GM12878 (cell line): ENCODE data around the gene CAVIN1. TPM values are rescaled to one million over a fixed set of nuclear protein-coding genes. Genes with fewer than 3 reads are reported as not detected.

Experiments used
- ATAC-seq: fragments of 200-7000 bp; cut with Tn5 transposase; 3 replicates; pipeline ENCODE4 v1.9.1; 2020; ENCODE audit warnings: mild to moderate bottlenecking, moderate library complexity
- BruUV-seq: library from RNA; stranded (reverse); fragments of 400-500 nt; replicated peaks from 2 replicates; lab custom pipeline; 2021; lab: Mats Ljungman, UMichigan
- CTCF ChIA-PET: fragments of 300-600 bp; sonication (Branson Sonifier 250); formaldehyde crosslinking; extraction: SDS; loops from one replicate; lab custom pipeline; 2021; ENCODE audit warnings: inconsistent platforms; lab: Yijun Ruan, JAX
- POLR2A ChIA-PET: fragments of 350-600 bp; formaldehyde crosslinking; extraction: SDS; loops from one replicate; lab custom pipeline; 2021; ENCODE audit warnings: inconsistent platforms; lab: Charles Lee
- RAD21 ChIA-PET: fragments of 300-600 bp; sonication (Branson Sonifier 250); formaldehyde crosslinking; loops from one replicate; lab custom pipeline; 2023; ENCODE audit warnings: antibody characterized with exemption; ENCODE audit not compliant: unreplicated experiment; lab: Charles Lee
- SMC1A ChIA-PET: fragments of 300-600 bp; sonication (Branson Sonifier 250); formaldehyde crosslinking; loops from one replicate; lab custom pipeline; 2023; ENCODE audit not compliant: unreplicated experiment, uncharacterized antibody; lab: Charles Lee
- DNase-seq: peaks from one replicate; pipeline ENCODE4 v3.0.0-alpha.2; 2011; ENCODE audit warnings: low read depth, low spot score
- FAIRE-seq: peaks from 3 replicates; lab custom pipeline; 2011; peaks lifted over from hg19 to GRCh38; lab: Jason Lieb, UNC
- H2AFZ ChIP-seq: 2 replicates; pipeline ENCODE4 v1.6.0; 2011; ENCODE audit warnings: low read depth, low read length, control low read depth; ENCODE audit not compliant: control insufficient read depth
- H3K27ac ChIP-seq: 2 replicates; pipeline ENCODE4 v1.5.1; 2011; ENCODE audit warnings: control low read depth; ENCODE audit not compliant: control insufficient read depth, insufficient read depth
- H3K27me3 ChIP-seq, 2 experiments: replicated peaks in 1 of 2; 2 replicates each; pipeline versions ENCODE4 v1.6.0 to v1.6.1; 2011; ENCODE audit warnings: low read length in 1 of 2; ENCODE audit not compliant: control insufficient read depth in 2 of 2, insufficient read depth in 2 of 2
- H3K36me3 ChIP-seq, 2 experiments: 2 replicates each; pipeline ENCODE4 v1.5.1; 2011; ENCODE audit warnings: low read length in 1 of 2; ENCODE audit not compliant: control insufficient read depth in 2 of 2, insufficient read depth in 2 of 2
- H3K4me1 ChIP-seq: 2 replicates; pipeline ENCODE4 v1.6.1; 2011; ENCODE audit warnings: mild to moderate bottlenecking, low read length, moderate library complexity, mixed read lengths; ENCODE audit not compliant: control insufficient read depth, insufficient read depth
- H3K4me2 ChIP-seq: 2 replicates; pipeline ENCODE4 v1.6.0; 2011; ENCODE audit warnings: control low read depth; ENCODE audit not compliant: control insufficient read depth, insufficient read depth
- H3K4me3 ChIP-seq: fragments of 200-600 bp; sonication (generic); 2 replicates; pipeline ENCODE4 v1.5.1; 2016
- H3K79me2 ChIP-seq: 2 replicates; pipeline ENCODE4 v1.6.0; 2011; ENCODE audit warnings: low read length; ENCODE audit not compliant: control insufficient read depth, insufficient read depth
- H3K9ac ChIP-seq: 2 replicates; pipeline ENCODE4 v1.8.0; 2011; ENCODE audit warnings: low read length, control low read depth, mixed read lengths; ENCODE audit not compliant: control insufficient read depth, insufficient read depth
- H3K9me3 ChIP-seq: replicated peaks from 3 replicates; pipeline ENCODE4 v1.5.1; 2011; ENCODE audit warnings: mild to moderate bottlenecking, low read length; ENCODE audit not compliant: control insufficient read depth, insufficient read depth
- H4K20me1 ChIP-seq: 2 replicates; pipeline ENCODE4 v1.6.0; 2011; ENCODE audit not compliant: control insufficient read depth, insufficient read depth
- ASH2L ChIP-seq: fragments of 300-600, 200-600 bp; sonication (generic); IDR thresholded peaks from 2 replicates; pipeline ENCODE4 v1.6.1; 2017; ENCODE audit warnings: low read depth, mild to moderate bottlenecking, borderline replicate concordance
- ETV6 ChIP-seq, 2 experiments: fragments of 450-650 bp in 1 of 2; IDR thresholded peaks in 1 of 2; conservative IDR thresholded peaks in 1 of 2; 2 replicates each; pipeline ENCODE4 v1.6.1; 2014; ENCODE audit warnings: antibody characterized with exemption in 1 of 2, borderline replicate concordance in 1 of 2, low read depth in 1 of 2, mild to moderate bottlenecking in 1 of 2, moderate library complexity in 1 of 2
- FOXM1 ChIP-seq: IDR thresholded peaks from 2 replicates; pipeline ENCODE4 v1.6.1; 2012; ENCODE audit warnings: low read depth, mild to moderate bottlenecking, inconsistent platforms, low read length, moderate library complexity
- MEF2A ChIP-seq: IDR thresholded peaks from 2 replicates; pipeline ENCODE4 v1.6.1; 2011; ENCODE audit warnings: low read depth, mild to moderate bottlenecking, low read length, moderate library complexity; ENCODE audit not compliant: insufficient read depth
- RUNX3 ChIP-seq: IDR thresholded peaks from 2 replicates; pipeline ENCODE4 v1.6.1; 2012; ENCODE audit warnings: low read length, inconsistent platforms
- SMC3 ChIP-seq: IDR thresholded peaks from 2 replicates; pipeline ENCODE4 v1.6.1; 2011; ENCODE audit warnings: low read length, improper control_type of control experiment, borderline replicate concordance
- SREBF2 ChIP-seq: IDR thresholded peaks from 2 replicates; pipeline ENCODE4 v1.6.1; 2012; ENCODE audit warnings: mild to moderate bottlenecking, low read length
- YY1 ChIP-seq: IDR thresholded peaks from 2 replicates; pipeline ENCODE4 v1.6.1; 2011; ENCODE audit warnings: low read depth, mild to moderate bottlenecking, low read length
- ZBED1 ChIP-seq: IDR thresholded peaks from 2 replicates; pipeline ENCODE4 v1.6.1; 2016; ENCODE audit warnings: borderline replicate concordance
- ZZZ3 ChIP-seq: IDR thresholded peaks from 2 replicates; pipeline ENCODE4 v1.6.1; 2011; ENCODE audit warnings: low read depth; ENCODE audit not compliant: control insufficient read depth, insufficient read length
- WGBS: methylation state at CpG from one replicate; pipeline ENCODE4 v1.1.6; 2016; ENCODE audit warnings: low lambda C conversion rate; ENCODE audit not compliant: insufficient replicate concordance, insufficient coverage; ENCODE audit errors: missing lambda C conversion rate; 5-methylcytosine and 5-hydroxymethylcytosine counted together
- in situ Hi-C: fragments of 300-500 bp; cut with MboI; formaldehyde crosslinking; loops from 9 replicates; pipeline ENCODE4 v1.14.3; 2018; ENCODE audit warnings: mixed read lengths
- intact Hi-C: fragments of 100-400 bp; cut with micrococcal nuclease; formaldehyde crosslinking; loops from one replicate; pipeline ENCODE4 v1.14.2; 2022; ENCODE audit not compliant: unreplicated experiment
- polyA plus RNA-seq, 11 experiments: library from polyadenylated mRNA; depleted of rRNA in 4 of 11; unstranded in 6 of 11; stranded (reverse) in 5 of 11; fragments of >200 nt; fragmentation: Nextera tagmentation in 4 of 11; fragmentation: Illumina TruSeq in 1 of 11; extraction: Ambion mirVana in 4 of 11; extraction: Trizol in 1 of 11; gene quantifications; 1 replicate in 1 of 11; 2 replicates in 10 of 11; pipeline versions ENCODE4 v1.2.1 to v1.2.3, GENCODE V29; 2011 to 2016; ENCODE audit warnings: inconsistent platforms in 2 of 11, missing spikeins in 2 of 11, low read depth in 1 of 11
- total RNA-seq, 4 experiments: library from RNA; depleted of rRNA in 3 of 4; stranded (reverse); fragments of >200 nt in 3 of 4; fragmentation: Illumina TruSeq in 1 of 4; extraction: Trizol in 1 of 4; gene quantifications; 2 replicates each; pipeline versions ENCODE4 v1.2.1 to v1.2.3, GENCODE V29; 2013 to 2021
- TF ChIP-seq, protein P1 (sequence below): IDR thresholded peaks from 2 replicates; pipeline ENCODE4 v1.6.1; 2011; ENCODE audit warnings: mild to moderate bottlenecking, low read depth, low read length, moderate library complexity; ENCODE audit not compliant: insufficient replicate concordance
- TF ChIP-seq, protein P2 (sequence below): IDR thresholded peaks from 2 replicates; pipeline ENCODE4 v1.6.1; 2012; ENCODE audit warnings: low read length, inconsistent platforms

Gene CAVIN1
- total and polyA plus RNA-seq, 10 of the 15 experiments (the other 5 are each of a cell fraction or from before 2014, with no cell fraction given) = 0.03 to 1.1 (median 0.37) TPM

DNA sequence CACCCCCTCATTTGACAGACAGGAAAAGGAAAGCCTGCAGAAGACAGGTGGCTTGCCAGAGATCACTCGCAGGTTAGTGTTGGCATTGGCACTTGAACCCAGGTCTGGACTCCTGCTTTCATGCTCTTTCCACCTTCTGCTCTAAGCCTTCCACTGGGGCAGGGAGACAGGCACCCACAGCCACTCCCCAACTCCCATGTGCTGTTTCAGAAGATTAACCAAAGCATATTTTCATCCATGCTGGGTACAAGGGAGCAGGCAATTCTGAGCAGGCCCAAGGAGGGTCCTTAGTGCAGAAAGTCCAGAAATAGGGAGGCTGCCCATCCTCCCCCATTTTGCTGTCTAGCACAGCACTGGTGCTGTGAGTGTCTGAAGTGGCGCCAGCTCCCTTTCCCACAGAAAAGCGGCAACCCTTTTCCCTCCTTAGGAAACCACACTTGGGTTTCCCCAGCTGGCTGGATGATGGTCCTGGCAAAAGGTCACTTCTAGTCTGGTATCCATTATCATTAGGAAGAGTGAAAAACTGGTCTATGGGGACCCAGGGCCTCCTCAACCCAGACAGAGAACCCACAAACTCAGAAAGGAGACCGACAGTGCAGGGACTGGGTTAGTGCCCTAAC, 2.0 kb upstream of the CAVIN1 start:
- Histone ChIP-seq H2AFZ (no peak overlapping the region), H3K27me3 (peaks cover 16 to 17% of the 10 kb centered on the region in 2 experiments; a peak in 3 of 4 replicates), H4K20me1 (no peaks in the 10 kb centered on the region), H3K36me3 (no peaks in the 10 kb centered on the region), H3K4me2 (no peak overlapping the region), H3K4me3 (no peak overlapping the region), H3K27ac (no peak overlapping the region), H3K4me1 (peaks cover 5% of the 10 kb centered on the region; the same call in 1 of the 2 replicates), H3K9me3 (no peaks in the 10 kb centered on the region), H3K79me2 (no peaks in the 10 kb centered on the region), H3K9ac (no peak overlapping the region)
- no peak for ATAC-seq
- DNase-seq = no peak
- no peak for TF ChIP-seq MEF2A
- TF ChIP-seq ETV6 (conservative IDR thresholded peaks at IDR 0.05 in 1 of 2, IDR thresholded peaks at IDR 0.05 in 1 of 2; ENCODE audit: borderline replicate concordance in 1 of 2, low read depth in 1 of 2) = no peak
- no peak for TF ChIP-seq YY1
- no peak for TF ChIP-seq ZZZ3
- TF ChIP-seq FOXM1 = no peak
- no peak for TF ChIP-seq SREBF2
- TF ChIP-seq ASH2L = no peak
- TF ChIP-seq, protein P1, sequence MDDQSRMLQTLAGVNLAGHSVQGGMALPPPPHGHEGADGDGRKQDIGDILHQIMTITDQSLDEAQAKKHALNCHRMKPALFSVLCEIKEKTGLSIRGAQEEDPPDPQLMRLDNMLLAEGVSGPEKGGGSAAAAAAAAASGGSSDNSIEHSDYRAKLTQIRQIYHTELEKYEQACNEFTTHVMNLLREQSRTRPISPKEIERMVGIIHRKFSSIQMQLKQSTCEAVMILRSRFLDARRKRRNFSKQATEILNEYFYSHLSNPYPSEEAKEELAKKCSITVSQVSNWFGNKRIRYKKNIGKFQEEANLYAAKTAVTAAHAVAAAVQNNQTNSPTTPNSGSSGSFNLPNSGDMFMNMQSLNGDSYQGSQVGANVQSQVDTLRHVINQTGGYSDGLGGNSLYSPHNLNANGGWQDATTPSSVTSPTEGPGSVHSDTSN = no peak
- TF ChIP-seq, protein P2, sequence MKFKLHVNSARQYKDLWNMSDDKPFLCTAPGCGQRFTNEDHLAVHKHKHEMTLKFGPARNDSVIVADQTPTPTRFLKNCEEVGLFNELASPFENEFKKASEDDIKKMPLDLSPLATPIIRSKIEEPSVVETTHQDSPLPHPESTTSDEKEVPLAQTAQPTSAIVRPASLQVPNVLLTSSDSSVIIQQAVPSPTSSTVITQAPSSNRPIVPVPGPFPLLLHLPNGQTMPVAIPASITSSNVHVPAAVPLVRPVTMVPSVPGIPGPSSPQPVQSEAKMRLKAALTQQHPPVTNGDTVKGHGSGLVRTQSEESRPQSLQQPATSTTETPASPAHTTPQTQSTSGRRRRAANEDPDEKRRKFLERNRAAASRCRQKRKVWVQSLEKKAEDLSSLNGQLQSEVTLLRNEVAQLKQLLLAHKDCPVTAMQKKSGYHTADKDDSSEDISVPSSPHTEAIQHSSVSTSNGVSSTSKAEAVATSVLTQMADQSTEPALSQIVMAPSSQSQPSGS = no peak
- TF ChIP-seq RUNX3 = no peak
- no peak for TF ChIP-seq SMC3
- no peak for TF ChIP-seq ZBED1
- FAIRE-seq = no peak
- WGBS = 92% methylated on average over 4 of the region's 4 CpGs
- BruUV-seq = no TSS peak
- SMC1A ChIA-PET = interaction anchor here (1.0 to 2.0 kb wide), 2 partner anchors 102 to 184 kb away, joined by 3 to 6 read pairs; partner anchors contain the start of genes RETREG3 and TUBG1
- RAD21 ChIA-PET = no interaction called here
- in situ Hi-C loops = no loop called here
- CTCF ChIA-PET = interaction anchor here (1.5 kb wide), 1 partner anchor 18 kb away, joined by 3 read pairs; no protein-coding TSS in a partner anchor
- intact Hi-C loops = no loop called here
- POLR2A ChIA-PET = interaction anchor here (0.6 kb wide), 1 partner anchor 47 kb away, joined by 3 read pairs; no protein-coding TSS in a partner anchor
